Immature natural killer cell (primary cell): ENCODE measurements around the gene ABLIM2. TPM values are rescaled to one million over a fixed set of nuclear protein-coding genes. Genes with fewer than 3 reads are reported as not detected.
"Not testable (repeated sequence)": the region's sequence is repeated elsewhere in the genome, so short reads cannot be mapped to it uniquely, and the experiment has no call there.

Experiments used
- DNase-seq, 3 donors: peaks; one replicate each; pipeline ENCODE4 v3.0.0; 2022; ENCODE audit warnings: mixed read lengths in 1 of 3
- H3K27ac Mint-ChIP-seq, 6 donors: one replicate each; pipeline ENCODE4 v1.8.0; 2020; ENCODE audit warnings: mixed read lengths in 6 of 6, mild to moderate bottlenecking in 5 of 6, inconsistent platforms in 4 of 6, moderate library complexity in 3 of 6
- H3K27me3 Mint-ChIP-seq, 3 donors: one replicate each; pipeline ENCODE4 v1.8.0; 2020 to 2021; ENCODE audit warnings: low read depth in 3 of 3, mild to moderate bottlenecking in 3 of 3, mixed read lengths in 3 of 3, moderate library complexity in 3 of 3, inconsistent platforms in 1 of 3
- H3K36me3 Mint-ChIP-seq, 3 donors: one replicate each; pipeline ENCODE4 v1.8.0; 2020; ENCODE audit warnings: mixed read lengths in 3 of 3, inconsistent platforms in 2 of 3, mild to moderate bottlenecking in 2 of 3
- H3K4me1 Mint-ChIP-seq, 2 donors: one replicate each; pipeline ENCODE4 v1.8.0; 2020; ENCODE audit warnings: inconsistent platforms in 2 of 2, mild to moderate bottlenecking in 2 of 2, mixed read lengths in 2 of 2, moderate library complexity in 1 of 2
- H3K4me3 Mint-ChIP-seq, 5 donors: one replicate each; pipeline ENCODE4 v1.8.0; 2020; ENCODE audit warnings: mild to moderate bottlenecking in 5 of 5, mixed read lengths in 5 of 5, inconsistent platforms in 3 of 5, moderate library complexity in 3 of 5
- H3K9me3 Mint-ChIP-seq, 6 donors: one replicate each; pipeline ENCODE4 v1.8.0; 2020; ENCODE audit warnings: mild to moderate bottlenecking in 6 of 6, mixed read lengths in 6 of 6, inconsistent platforms in 4 of 6, moderate library complexity in 3 of 6
- polyA plus RNA-seq, 3 donors: library from polyadenylated mRNA; unstranded; fragments of 300-500 nt; fragmentation: Illumina TruSeq; gene quantifications; one replicate each; pipeline ENCODE4 v1.2.3, GENCODE V29; 2021

ABLIM2 gene
- polyA plus RNA-seq, 3 donors from 2014 or later: 0.27 to 4.1 (median 0.43) TPM

GRCh38 chr4:8144359-8144758 lies 14.3 kb downstream of the ABLIM2 start:
- no peak overlapping the region for H3K27ac Mint-ChIP-seq
- H3K36me3 Mint-ChIP-seq: no peaks in the 10 kb centered on the region
- H3K4me3 Mint-ChIP-seq: no peak overlapping the region
- H3K4me1 Mint-ChIP-seq: no peaks in the 10 kb centered on the region
- DNase-seq: no peak
- no peaks in the 10 kb centered on the region for H3K9me3 Mint-ChIP-seq
- H3K27me3 Mint-ChIP-seq: peaks cover 0 to 4% (median 3%) of the 10 kb centered on the region in 3 donors

DNA sequence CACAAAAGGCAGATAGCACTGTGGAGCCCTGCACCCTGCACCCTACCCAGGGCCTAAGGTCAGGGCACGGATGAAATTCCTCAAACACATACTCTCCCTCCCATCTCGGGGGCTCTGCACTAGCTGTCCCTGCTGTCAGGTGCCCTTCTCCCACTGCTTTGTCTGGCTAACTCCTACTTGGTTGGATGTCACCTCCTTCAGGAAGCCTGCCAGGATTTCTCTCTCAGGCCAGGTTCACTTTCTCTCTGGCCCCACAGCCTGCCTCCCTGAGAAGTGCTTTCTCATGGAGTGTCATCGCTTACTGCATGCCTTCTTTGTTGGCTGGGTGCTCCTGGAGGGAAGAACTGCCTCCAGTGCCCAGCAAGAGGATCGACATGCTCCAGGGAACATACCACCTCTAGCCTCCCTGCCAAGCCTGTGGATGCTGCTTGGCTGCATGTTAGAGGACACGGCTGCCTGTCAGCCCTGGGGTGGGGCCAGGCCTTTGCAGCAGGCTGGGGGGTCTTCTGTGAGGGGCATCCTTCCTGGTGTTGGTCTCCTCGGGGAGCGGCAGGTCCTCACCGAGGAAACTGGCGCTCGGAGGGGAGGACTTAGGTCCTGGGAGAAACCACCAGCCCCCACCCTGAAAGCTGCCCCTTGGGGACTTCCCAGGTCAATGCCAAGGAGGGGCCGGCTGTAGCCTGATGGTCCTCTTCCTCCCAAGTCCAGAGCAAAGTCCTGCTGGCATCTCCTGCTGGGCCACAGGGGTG lies 15.0 kb downstream of the ABLIM2 start:
- DNase-seq: no peak
- no peaks in the 10 kb centered on the region for H3K36me3 Mint-ChIP-seq
- H3K27me3 Mint-ChIP-seq: peaks cover 0 to 5% (median 3%) of the 10 kb centered on the region in 3 donors
- H3K9me3 Mint-ChIP-seq: no peaks in the 10 kb centered on the region
- no peak overlapping the region for H3K27ac Mint-ChIP-seq
- H3K4me1 Mint-ChIP-seq: no peaks in the 10 kb centered on the region
- no peak overlapping the region for H3K4me3 Mint-ChIP-seq

DNA sequence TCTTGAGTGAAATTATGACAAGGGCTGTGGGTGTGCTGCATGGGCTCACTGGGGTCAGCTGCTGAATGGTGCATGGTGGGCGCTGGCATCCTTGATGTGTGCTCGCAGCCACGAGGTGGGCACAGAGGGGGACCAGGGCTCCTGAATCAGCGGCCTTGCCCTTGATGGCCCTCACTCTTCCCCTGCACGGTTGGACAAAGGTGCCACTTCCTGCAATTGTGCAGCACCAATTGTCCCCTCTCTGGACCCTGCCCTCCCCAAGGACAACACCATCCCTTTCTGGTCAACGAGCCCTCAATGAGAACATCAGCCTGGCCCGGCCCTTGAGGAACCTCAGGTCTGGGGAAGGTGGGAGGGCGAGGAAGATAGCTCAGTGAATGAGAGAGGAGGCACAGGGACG lies 16.1 kb downstream of the ABLIM2 start:
- H3K9me3 Mint-ChIP-seq: no peaks in the 10 kb centered on the region
- DNase-seq: no peak
- no peak overlapping the region for H3K27ac Mint-ChIP-seq
- no peaks in the 10 kb centered on the region for H3K4me1 Mint-ChIP-seq
- H3K36me3 Mint-ChIP-seq: no peaks in the 10 kb centered on the region
- H3K27me3 Mint-ChIP-seq: peaks cover 0 to 8% (median 3%) of the 10 kb centered on the region in 3 donors
- no peak overlapping the region for H3K4me3 Mint-ChIP-seq

- Mint-ChIP-seq H3K27me3 (peaks cover 0 to 4% (median 3%) of the 10 kb centered on the region in 3 donors), H3K36me3 (no peaks in the 10 kb centered on the region), H3K9me3 (no peaks in the 10 kb centered on the region), H3K4me1 (no peaks in the 10 kb centered on the region), H3K4me3 (no peak overlapping the region), H3K27ac (no peak overlapping the region)
- DNase-seq: no peak
Measured at GRCh38 chr4:8141935-8142334, 16.7 kb downstream of the ABLIM2 start.

DNA sequence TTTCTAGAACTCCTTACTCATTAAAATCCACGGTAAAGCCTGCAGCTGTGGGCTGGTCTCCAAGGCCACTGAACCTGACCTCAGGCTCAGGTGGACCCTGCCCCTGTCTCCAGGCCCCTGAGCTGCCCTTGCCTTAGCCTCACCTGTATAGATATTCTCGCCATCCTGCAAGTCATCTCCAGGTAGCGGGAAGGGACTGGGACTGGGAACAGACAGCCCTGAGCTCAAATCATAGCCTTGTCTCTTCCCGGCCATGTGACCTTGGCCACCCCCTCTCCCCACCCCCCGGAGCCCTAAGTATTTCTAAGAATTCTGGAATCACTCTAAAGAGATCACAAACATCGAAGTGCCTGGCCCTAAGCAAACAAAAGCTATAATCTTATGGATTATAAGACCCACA lies 17.7 kb downstream of the ABLIM2 start:
- DNase-seq: no peak
- Mint-ChIP-seq H3K36me3 (no peaks in the 10 kb centered on the region), H3K9me3 (no peaks in the 10 kb centered on the region), H3K4me3 (no peak overlapping the region), H3K4me1 (no peaks in the 10 kb centered on the region), H3K27me3 (peaks cover 0 to 4% (median 3%) of the 10 kb centered on the region in 3 donors), H3K27ac (no peak overlapping the region)

- H3K36me3 Mint-ChIP-seq, H3K9me3 Mint-ChIP-seq, H3K27ac Mint-ChIP-seq, DNase-seq, H3K27me3 Mint-ChIP-seq, H3K4me3 Mint-ChIP-seq, H3K4me1 Mint-ChIP-seq: not testable (repeated sequence)
Measured at GRCh38 chr4:8139726-8140125, 18.9 kb downstream of the ABLIM2 start.

DNA sequence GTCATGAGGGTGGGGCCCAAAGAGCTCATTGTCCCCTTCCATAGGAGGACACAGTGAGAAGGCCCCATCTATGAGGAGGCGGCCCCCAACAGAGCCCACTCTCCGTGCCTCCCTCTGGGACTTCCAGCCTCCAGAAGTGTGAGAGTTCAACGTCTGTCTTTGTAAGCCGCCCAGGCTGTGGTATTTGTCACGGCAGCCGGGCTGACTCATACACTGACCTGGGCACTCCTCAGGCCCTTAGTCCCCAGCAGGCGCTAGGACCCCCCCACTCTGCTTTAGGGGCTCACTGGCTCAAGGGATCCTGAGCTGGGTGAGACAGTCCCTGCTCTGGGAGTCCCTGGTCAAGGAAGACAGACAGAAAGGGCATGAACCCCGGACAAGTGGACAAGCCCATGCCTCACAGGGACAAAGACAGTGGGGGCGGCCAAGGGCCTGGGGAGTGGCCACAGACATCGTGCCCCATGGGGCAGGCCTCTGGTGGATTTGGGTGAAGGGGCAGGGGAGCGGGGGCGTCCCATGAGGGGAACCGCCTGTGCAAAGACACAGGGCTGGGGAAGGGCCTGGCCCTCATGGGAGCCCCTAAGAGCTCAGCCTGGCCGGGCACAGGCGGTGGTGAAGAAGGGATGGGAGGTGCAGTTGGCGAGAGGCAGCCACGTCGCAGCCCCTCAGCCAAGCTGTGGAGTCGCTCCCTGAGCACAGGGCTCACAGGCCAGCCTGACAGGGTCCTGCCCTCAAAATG lies 21.5 kb downstream of the ABLIM2 start:
- Mint-ChIP-seq H3K27me3 (peaks cover 0 to 6% (median 5%) of the 10 kb centered on the region in 3 donors), H3K36me3 (no peaks in the 10 kb centered on the region), H3K27ac (no peak overlapping the region), H3K9me3 (no peaks in the 10 kb centered on the region), H3K4me1 (no peaks in the 10 kb centered on the region), H3K4me3 (no peak overlapping the region)
- no peak for DNase-seq

DNA sequence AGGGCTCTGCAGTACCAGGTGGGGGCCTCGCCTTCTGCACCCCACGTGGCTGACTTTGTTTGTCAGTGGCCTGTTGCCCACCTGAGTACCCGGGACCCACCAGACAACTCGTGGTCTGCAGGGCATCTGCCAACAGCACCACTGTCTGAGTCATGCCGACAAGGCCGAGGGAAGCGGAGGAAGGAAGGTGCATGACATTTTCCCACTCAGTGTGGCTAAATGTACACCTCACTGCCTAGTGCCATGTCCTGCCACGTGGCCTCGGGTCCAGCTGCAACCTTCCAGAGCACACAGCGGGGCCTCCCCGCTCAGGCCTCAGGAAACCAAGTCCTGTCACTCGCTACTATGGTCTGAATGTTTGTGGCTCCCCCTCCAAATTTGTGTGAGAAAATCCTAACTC lies 22.1 kb downstream of the ABLIM2 start:
- Mint-ChIP-seq H3K4me1 (no peaks in the 10 kb centered on the region), H3K4me3 (no peak overlapping the region), H3K9me3 (no peaks in the 10 kb centered on the region), H3K27ac (no peak overlapping the region), H3K36me3 (no peaks in the 10 kb centered on the region), H3K27me3 (peaks cover 0 to 6% (median 3%) of the 10 kb centered on the region in 3 donors)
- no peak for DNase-seq

DNA sequence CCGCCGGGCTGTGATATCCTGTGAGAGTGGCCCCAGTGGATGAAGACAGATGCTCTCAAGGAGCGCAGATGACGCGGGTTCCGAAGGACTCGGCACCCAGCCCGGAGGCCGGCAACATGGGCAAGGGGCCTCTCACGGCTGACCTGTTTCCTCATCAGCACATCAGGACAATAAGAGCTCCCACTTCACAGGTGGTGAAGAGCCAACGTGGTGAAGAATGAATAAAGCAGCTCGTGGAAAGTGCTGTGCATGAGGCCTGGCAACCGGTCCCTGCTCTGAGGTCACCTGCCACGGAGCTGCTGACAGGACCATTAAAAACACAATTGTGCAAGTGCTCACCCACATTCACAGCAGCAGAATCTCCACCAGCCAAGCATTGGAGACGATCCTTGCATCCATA lies 22.9 kb downstream of the ABLIM2 start:
- H3K4me3 Mint-ChIP-seq: no peak overlapping the region
- H3K36me3 Mint-ChIP-seq: no peaks in the 10 kb centered on the region
- H3K4me1 Mint-ChIP-seq: no peaks in the 10 kb centered on the region
- H3K27ac Mint-ChIP-seq: no peak overlapping the region
- H3K9me3 Mint-ChIP-seq: no peaks in the 10 kb centered on the region
- peaks cover 0 to 6% (median 3%) of the 10 kb centered on the region in 3 donors for H3K27me3 Mint-ChIP-seq
- no peak for DNase-seq

DNA sequence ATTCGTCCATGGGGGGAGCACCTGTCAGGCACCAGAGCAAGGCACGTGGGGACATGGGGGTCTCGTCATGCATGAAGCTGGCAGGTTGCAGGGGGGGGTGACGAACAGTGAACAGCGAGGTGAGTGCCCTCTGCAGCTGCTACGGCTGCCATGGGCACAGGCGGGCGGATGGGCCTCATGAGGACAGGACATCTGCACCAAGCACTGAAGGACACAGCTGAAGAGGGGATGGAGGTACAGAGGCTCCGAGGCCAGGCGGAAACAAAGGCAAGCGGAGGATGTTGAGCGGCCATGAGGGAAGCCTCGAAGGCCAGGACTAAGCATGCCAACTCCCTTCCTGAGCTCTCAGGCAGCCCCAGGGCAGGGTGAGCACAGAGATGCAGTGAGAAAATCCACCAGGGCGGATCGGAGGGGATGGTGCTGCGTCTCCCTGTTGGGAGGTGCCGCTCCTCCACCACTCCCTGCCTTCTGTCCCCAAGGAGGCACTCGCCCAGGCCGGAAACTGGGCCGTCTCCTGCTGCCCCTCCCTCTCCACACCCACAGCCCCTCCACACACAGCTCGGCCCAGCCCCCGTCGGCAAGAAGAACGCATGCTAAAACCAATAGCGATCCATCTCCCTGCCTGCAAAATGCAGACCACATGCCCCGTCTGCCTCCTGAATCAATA lies 24.6 kb downstream of the ABLIM2 start:
- no peak overlapping the region for H3K27ac Mint-ChIP-seq
- DNase-seq: no peak
- H3K4me1 Mint-ChIP-seq: no peaks in the 10 kb centered on the region
- H3K36me3 Mint-ChIP-seq: no peaks in the 10 kb centered on the region
- no peak overlapping the region for H3K4me3 Mint-ChIP-seq
- H3K9me3 Mint-ChIP-seq: no peaks in the 10 kb centered on the region
- H3K27me3 Mint-ChIP-seq: peaks cover 0 to 6% (median 2%) of the 10 kb centered on the region in 3 donors

- no peak overlapping the region for H3K4me3 Mint-ChIP-seq
- no peaks in the 10 kb centered on the region for H3K36me3 Mint-ChIP-seq
- H3K27me3 Mint-ChIP-seq: peaks cover 0 to 2% (median 2%) of the 10 kb centered on the region in 3 donors
- no peak overlapping the region for H3K27ac Mint-ChIP-seq
- no peak for DNase-seq
- H3K9me3 Mint-ChIP-seq: no peaks in the 10 kb centered on the region
- H3K4me1 Mint-ChIP-seq: no peaks in the 10 kb centered on the region
Measured at GRCh38 chr4:8132947-8133705, 25.5 kb downstream of the ABLIM2 start.

DNA sequence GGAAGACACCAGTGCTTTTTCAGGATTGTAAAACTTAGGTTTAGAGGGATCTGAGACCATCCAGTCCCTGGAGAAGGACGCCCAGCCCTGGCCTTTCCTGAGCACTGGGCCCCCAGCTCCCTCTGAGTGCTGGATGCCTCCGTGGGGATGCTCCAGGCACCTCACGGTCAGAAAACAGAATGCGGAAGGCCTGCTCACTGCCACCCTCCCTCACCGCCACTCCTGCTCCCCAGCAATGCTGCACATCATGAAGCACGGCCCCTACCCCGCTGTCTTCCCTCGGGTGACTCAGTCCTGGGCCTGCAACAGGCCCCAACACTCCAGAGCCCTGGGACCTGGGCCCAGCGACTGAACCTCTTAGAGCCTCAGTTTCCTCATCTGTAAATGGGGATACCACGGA lies 26.2 kb downstream of the ABLIM2 start:
- H3K27ac Mint-ChIP-seq: no peak overlapping the region
- no peaks in the 10 kb centered on the region for H3K9me3 Mint-ChIP-seq
- no peaks in the 10 kb centered on the region for H3K4me1 Mint-ChIP-seq
- no peak overlapping the region for H3K4me3 Mint-ChIP-seq
- no peaks in the 10 kb centered on the region for H3K36me3 Mint-ChIP-seq
- peaks cover 0 to 2% (median 2%) of the 10 kb centered on the region in 3 donors for H3K27me3 Mint-ChIP-seq
- DNase-seq: no peak

GRCh38 chr4:8131826-8132225 lies 26.8 kb downstream of the ABLIM2 start:
- no peaks in the 10 kb centered on the region for H3K9me3 Mint-ChIP-seq
- no peak for DNase-seq

More at GRCh38 chr4:8131826-8132225, 26.8 kb downstream of the ABLIM2 start:
- Mint-ChIP-seq H3K36me3 (no peaks in the 10 kb centered on the region), H3K27me3 (peaks cover 0 to 2% (median 2%) of the 10 kb centered on the region in 3 donors), H3K4me1 (no peaks in the 10 kb centered on the region), H3K4me3 (no peak overlapping the region), H3K27ac (no peak overlapping the region)
